ENCODE results near the gene CMIP.

CMIP gene

GRCh38 chr16:81629896-81630634 is 185.5 kb downstream of the CMIP start:
- DNase-seq: no peak

GRCh38 chr16:81630635-81631031 is 186.0 kb downstream of the CMIP start:
- no peak for DNase-seq

- DNase-seq: no peak
Measured at GRCh38 chr16:81632392-81633146, 188.0 kb downstream of the CMIP start.

- no peak for DNase-seq
Measured at GRCh38 chr16:81633147-81633619, 188.6 kb downstream of the CMIP start.

GRCh38 chr16:81633680-81634379 is 189.2 kb downstream of the CMIP start:
- DNase-seq: no peak

- no peak for DNase-seq
Measured at GRCh38 chr16:81634380-81635062, 189.9 kb downstream of the CMIP start.

GRCh38 chr16:81635063-81635937 is 190.7 kb downstream of the CMIP start:
- DNase-seq: no peak

- DNase-seq: no peak
Measured at GRCh38 chr16:81636298-81636993, 191.8 kb downstream of the CMIP start.

- DNase-seq: no peak
Measured at GRCh38 chr16:81637336-81638235, 193.0 kb downstream of the CMIP start.

- no peak for DNase-seq
Measured at GRCh38 chr16:81638286-81638945, 193.8 kb downstream of the CMIP start.

GRCh38 chr16:81639348-81639747 is 194.7 kb downstream of the CMIP start:
- no peak for DNase-seq

- no peak for DNase-seq
Measured at GRCh38 chr16:81639931-81640680, 195.5 kb downstream of the CMIP start.

GRCh38 chr16:81640681-81641070 is 196.1 kb downstream of the CMIP start:
- no peak for DNase-seq

GRCh38 chr16:81641395-81642106 is 196.9 kb downstream of the CMIP start:
- DNase-seq: no peak

GRCh38 chr16:81642107-81642436 is 197.5 kb downstream of the CMIP start:
- DNase-seq: no peak

GRCh38 chr16:81642943-81643342 is 198.3 kb downstream of the CMIP start:
- DNase-seq: no peak

- DNase-seq: no peak
Measured at GRCh38 chr16:81645266-81645694, 200.7 kb downstream of the CMIP start.

GRCh38 chr16:81645925-81646324 is 201.3 kb downstream of the CMIP start:
- no peak for DNase-seq
